IPS DF 19.7 (cell line): Measurements from ENCODE around the gene PCYOX1L.

ENCODE experiments used
- DNase-seq: peaks from one replicate; pipeline ENCODE4 v3.0.0-alpha.2; 2013; ENCODE audit warnings: low read depth, low spot score

Gene PCYOX1L

GRCh38 chr5:149357370-149358293 is at the start of gene PCYOX1L:
TSS of gene PCYOX1L (plus strand) at chr5:149358046. CDS start at chr5:149358069, 23 bp downstream.
- peak; percentile 90 for DNase-seq

GRCh38 chr5:149309354-149309753 is 48.5 kb upstream of the PCYOX1L start:
- no peak for DNase-seq

- DNase-seq, result no peak
These were observed 47.4 kb upstream of the PCYOX1L start for GRCh38 chr5:149310488-149310887.

GRCh38 chr5:149310947-149311658 is 46.7 kb upstream of the PCYOX1L start:
- DNase-seq, result peak; percentile 33

- no peak for DNase-seq
These were observed 44.5 kb upstream of the PCYOX1L start for GRCh38 chr5:149313151-149313841.

GRCh38 chr5:149314571-149315111 is 43.2 kb upstream of the PCYOX1L start:
- no peak for DNase-seq

- no peak for DNase-seq
These were observed 42.1 kb upstream of the PCYOX1L start for GRCh38 chr5:149315753-149316152.

GRCh38 chr5:149317281-149318048 is 40.4 kb upstream of the PCYOX1L start:
- peak; percentile 15 for DNase-seq

GRCh38 chr5:149319174-149319573 is 38.7 kb upstream of the PCYOX1L start:
- no peak for DNase-seq

- DNase-seq, result no peak
These were observed 37.0 kb upstream of the PCYOX1L start for GRCh38 chr5:149320791-149321330.

- no peak for DNase-seq
These were observed 35.3 kb upstream of the PCYOX1L start for GRCh38 chr5:149322518-149322917.

- no peak for DNase-seq
These were observed 34.6 kb upstream of the PCYOX1L start for GRCh38 chr5:149323210-149323609.

GRCh38 chr5:149323621-149324205 is 34.1 kb upstream of the PCYOX1L start:
- DNase-seq, result no peak

- DNase-seq, result no peak
These were observed 33.2 kb upstream of the PCYOX1L start for GRCh38 chr5:149324641-149325040.

- DNase-seq, result no peak
These were observed 32.6 kb upstream of the PCYOX1L start for GRCh38 chr5:149325166-149325735.

GRCh38 chr5:149325894-149326293 is 32.0 kb upstream of the PCYOX1L start:
- no peak for DNase-seq

- DNase-seq, result no peak
These were observed 31.2 kb upstream of the PCYOX1L start for GRCh38 chr5:149326611-149327010.

GRCh38 chr5:149328177-149328576 is 29.7 kb upstream of the PCYOX1L start:
- DNase-seq, result no peak

- DNase-seq, result no peak
These were observed 24.0 kb upstream of the PCYOX1L start for GRCh38 chr5:149333711-149334443.
